ENCODE measurements around the gene EXOC2. TPM values are rescaled to one million over a fixed set of nuclear protein-coding genes. Genes with fewer than 3 reads are reported as not detected.

EXOC2 gene
- total RNA-seq, 2 donors from 2014 or later = 28.1 to 35.0 TPM

DNA sequence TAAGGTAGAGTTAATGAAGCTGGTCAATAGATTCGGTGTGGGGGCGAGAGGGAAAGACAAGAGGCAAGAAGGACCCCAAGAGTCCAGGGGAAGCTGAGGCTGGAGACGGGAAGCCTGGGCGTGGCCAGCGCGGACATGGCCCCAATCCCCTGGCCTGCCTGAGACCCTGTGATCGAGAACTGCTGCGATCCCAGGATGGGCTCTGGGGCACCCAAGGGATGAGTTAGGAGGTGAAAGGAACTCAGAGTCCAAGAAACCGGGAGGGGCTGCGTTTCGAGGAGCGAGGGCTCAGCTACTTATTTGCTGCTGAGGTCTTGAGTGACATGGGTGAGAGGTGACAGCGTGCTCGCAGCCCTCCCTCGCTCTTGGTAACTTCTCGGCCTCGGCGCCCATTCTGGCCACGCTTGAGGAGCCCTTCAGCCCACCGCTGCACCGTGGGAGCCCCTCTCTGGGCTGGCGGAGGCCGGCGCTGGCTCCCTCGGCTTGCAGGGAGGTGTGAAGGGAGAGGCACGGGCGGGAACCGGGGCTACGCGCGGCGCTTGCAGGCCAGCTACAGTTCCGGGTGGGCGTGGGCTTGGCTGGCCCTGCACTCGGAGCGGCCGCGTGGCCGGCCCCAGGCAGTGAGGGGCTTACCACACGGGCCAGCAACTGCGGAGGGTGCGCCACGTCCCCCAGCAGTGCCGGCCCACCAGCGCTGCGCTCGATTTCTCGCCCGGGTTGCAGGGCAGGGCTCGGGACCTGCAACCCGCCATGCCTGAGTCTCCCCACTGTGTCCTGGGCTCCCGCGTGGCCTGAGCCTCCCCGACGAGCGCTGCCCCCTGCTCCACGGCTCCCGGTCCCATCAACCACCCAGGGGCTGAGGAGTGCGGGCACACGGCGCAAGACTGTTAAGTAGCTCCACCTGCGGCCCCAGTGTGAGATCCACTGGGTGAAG lies 243.2 kb downstream of the EXOC2 start:
- peaks cover 3% of the 10 kb centered on the region for H3K27me3 Mint-ChIP-seq (ENCODE audit: insufficient read depth)
- no peak for TF ChIP-seq CTCF (conservative IDR thresholded peaks at IDR 0.05)
- DNase-seq = no peak
- no peaks in the 10 kb centered on the region for H3K4me1 Mint-ChIP-seq
- no peaks in the 10 kb centered on the region for H3K9me3 ChIP-seq (ENCODE audit: control insufficient read depth, low read length)
- no peak overlapping the region for H3K27ac Mint-ChIP-seq
- no peak overlapping the region for H3K4me3 ChIP-seq (ENCODE audit: low read length)
- H3K36me3 ChIP-seq (ENCODE audit: control insufficient read depth, insufficient read depth, low read length) = no peaks in the 10 kb centered on the region
- H3K4me1 ChIP-seq (ENCODE audit: control insufficient read depth, insufficient read depth, low read length) = no peaks in the 10 kb centered on the region
- no peaks in the 10 kb centered on the region for H3K27me3 ChIP-seq (ENCODE audit: control insufficient read depth, insufficient read depth, low read length, poor library complexity, severe bottlenecking)
- no peaks in the 10 kb centered on the region for H3K36me3 Mint-ChIP-seq (ENCODE audit: low read depth)
- H3K4me3 Mint-ChIP-seq = no peak overlapping the region
- 86 to 91% methylated on average over 38 to 62 of the region's 62 CpGs for WGBS, 2 experiments (ENCODE audit: insufficient coverage in 1 of 2, insufficient read length in 1 of 2)
- H3K9ac ChIP-seq (ENCODE audit: extremely low read depth, low read length, poor library complexity, severe bottlenecking) = no peak overlapping the region
- H3K27ac ChIP-seq (ENCODE audit: low read depth, low read length) = no peak overlapping the region
- peaks cover 25% of the 10 kb centered on the region for H3K9me3 Mint-ChIP-seq

- H3K9ac ChIP-seq (ENCODE audit: extremely low read depth, low read length, poor library complexity, severe bottlenecking) = no peak overlapping the region
- Mint-ChIP-seq H3K4me1 (no peaks in the 10 kb centered on the region), H3K27ac (no peak overlapping the region), H3K4me3 (no peak overlapping the region), H3K36me3 (ENCODE audit: low read depth) (no peaks in the 10 kb centered on the region), H3K27me3 (ENCODE audit: insufficient read depth) (peaks cover 3% of the 10 kb centered on the region), H3K9me3 (peaks cover 25% of the 10 kb centered on the region)
- no peaks in the 10 kb centered on the region for H3K4me1 ChIP-seq (ENCODE audit: control insufficient read depth, insufficient read depth, low read length)
- TF ChIP-seq CTCF (conservative IDR thresholded peaks at IDR 0.05) = no peak
- no peak overlapping the region for H3K4me3 ChIP-seq (ENCODE audit: low read length)
- no peak overlapping the region for H3K27ac ChIP-seq (ENCODE audit: low read depth, low read length)
- 73 to 87% methylated on average over 7 to 12 of the region's 12 CpGs for WGBS, 2 experiments (ENCODE audit: insufficient coverage in 1 of 2, insufficient read length in 1 of 2)
- H3K27me3 ChIP-seq (ENCODE audit: control insufficient read depth, insufficient read depth, low read length, poor library complexity, severe bottlenecking) = no peaks in the 10 kb centered on the region
- no peaks in the 10 kb centered on the region for H3K36me3 ChIP-seq (ENCODE audit: control insufficient read depth, insufficient read depth, low read length)
- DNase-seq = no peak
- no peaks in the 10 kb centered on the region for H3K9me3 ChIP-seq (ENCODE audit: control insufficient read depth, low read length)
These were observed 243.9 kb downstream of the EXOC2 start for GRCh38 chr6:449057-449430.

DNA sequence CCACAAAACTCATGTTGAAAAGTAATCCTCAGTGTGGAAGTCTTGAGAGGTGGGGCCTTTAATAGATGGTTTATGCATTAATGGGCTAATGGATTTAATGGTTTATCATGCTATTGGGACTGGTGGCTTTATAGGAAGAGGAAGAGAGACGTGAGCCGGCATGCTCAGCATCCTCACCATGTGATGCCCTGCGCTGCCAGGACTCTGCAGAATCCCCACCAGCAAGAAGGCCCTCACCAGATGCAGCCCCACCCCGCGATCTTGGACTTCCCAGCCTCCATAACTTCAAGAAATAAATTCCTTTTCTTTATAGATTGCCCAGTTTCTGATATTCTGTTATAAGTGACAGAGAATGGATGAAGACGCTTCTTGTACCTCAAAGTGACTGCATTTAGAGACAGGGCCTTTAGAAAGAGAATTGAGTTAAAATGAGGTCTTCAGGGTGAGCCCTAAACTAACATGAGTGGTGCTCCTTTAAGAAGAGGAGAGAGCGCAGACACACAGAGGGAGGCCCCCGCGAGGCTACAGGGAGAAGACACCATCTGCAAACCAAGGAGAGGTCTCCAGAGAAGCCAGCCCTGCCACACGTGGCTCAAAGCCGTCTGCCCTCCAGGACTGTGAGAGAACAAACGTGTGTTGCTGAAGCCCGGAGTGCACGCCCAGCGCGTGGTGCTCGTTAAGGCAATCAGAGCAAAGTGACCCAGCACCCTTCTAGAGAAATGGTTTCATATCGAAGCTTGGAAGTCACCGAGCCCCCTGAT lies 244.5 kb downstream of the EXOC2 start:
- Histone ChIP-seq H3K27ac (ENCODE audit: low read depth, low read length) (no peak overlapping the region), H3K36me3 (ENCODE audit: control insufficient read depth, insufficient read depth, low read length) (no peaks in the 10 kb centered on the region), H3K9ac (ENCODE audit: extremely low read depth, low read length, poor library complexity, severe bottlenecking) (no peak overlapping the region), H3K27me3 (ENCODE audit: control insufficient read depth, insufficient read depth, low read length, poor library complexity, severe bottlenecking) (no peaks in the 10 kb centered on the region), H3K4me1 (ENCODE audit: control insufficient read depth, insufficient read depth, low read length) (no peaks in the 10 kb centered on the region), H3K4me3 (ENCODE audit: low read length) (no peak overlapping the region), H3K9me3 (ENCODE audit: control insufficient read depth, low read length) (no peaks in the 10 kb centered on the region)
- no peaks in the 10 kb centered on the region for H3K36me3 Mint-ChIP-seq (ENCODE audit: low read depth)
- H3K4me3 Mint-ChIP-seq = no peak overlapping the region
- no peak for DNase-seq
- no peak overlapping the region for H3K27ac Mint-ChIP-seq
- H3K9me3 Mint-ChIP-seq = peaks cover 25% of the 10 kb centered on the region
- 90 to 93% methylated on average over 15 to 19 of the region's 19 CpGs for WGBS, 2 experiments (ENCODE audit: insufficient coverage in 1 of 2, insufficient read length in 1 of 2)
- no peak for TF ChIP-seq CTCF (conservative IDR thresholded peaks at IDR 0.05)
- H3K27me3 Mint-ChIP-seq (ENCODE audit: insufficient read depth) = peaks cover 3% of the 10 kb centered on the region
- no peaks in the 10 kb centered on the region for H3K4me1 Mint-ChIP-seq

Measured in endodermal cell (in vitro differentiated cells).